ENCODE measurements around the gene INTS14.
A peak's percentile ranks its signal among the peaks of the same experiment; 100 is the strongest.

INTS14 gene

GRCh38 chr15:65577129-65577996, 33.6 kb downstream of the INTS14 start:
- DNase-seq (ENCODE audit: low read depth): no peak
- no peak overlapping the region for H3K4me3 ChIP-seq (ENCODE audit: control insufficient read depth, low read depth, low read length)
- no peak for TF ChIP-seq CTCF (conservative IDR thresholded peaks at IDR 0.05; ENCODE audit: control insufficient read depth, insufficient read depth, low read depth, low read length)

- no peak for TF ChIP-seq CTCF (conservative IDR thresholded peaks at IDR 0.05; ENCODE audit: control insufficient read depth, insufficient read depth, low read depth, low read length)
- no peak overlapping the region for H3K4me3 ChIP-seq (ENCODE audit: control insufficient read depth, low read depth, low read length)
- peak; percentile 58 for DNase-seq (ENCODE audit: low read depth)
Observed at GRCh38 chr15:65576664-65577063, 34.3 kb downstream of the INTS14 start.

- no peak for TF ChIP-seq CTCF (conservative IDR thresholded peaks at IDR 0.05; ENCODE audit: control insufficient read depth, insufficient read depth, low read depth, low read length)
- DNase-seq (ENCODE audit: low read depth): no peak
- no peak overlapping the region for H3K4me3 ChIP-seq (ENCODE audit: control insufficient read depth, low read depth, low read length)
Observed at GRCh38 chr15:65571971-65572370, 39.0 kb downstream of the INTS14 start.

GRCh38 chr15:65569728-65570127, 41.2 kb downstream of the INTS14 start:
- no peak for TF ChIP-seq CTCF (conservative IDR thresholded peaks at IDR 0.05; ENCODE audit: control insufficient read depth, insufficient read depth, low read depth, low read length)
- no peak overlapping the region for H3K4me3 ChIP-seq (ENCODE audit: control insufficient read depth, low read depth, low read length)
- no peak for DNase-seq (ENCODE audit: low read depth)

GRCh38 chr15:65561934-65562333, 49.0 kb downstream of the INTS14 start:
- H3K4me3 ChIP-seq (ENCODE audit: control insufficient read depth, low read depth, low read length): no peak overlapping the region
- DNase-seq (ENCODE audit: low read depth): no peak
- TF ChIP-seq CTCF (conservative IDR thresholded peaks at IDR 0.05; ENCODE audit: control insufficient read depth, insufficient read depth, low read depth, low read length): no peak

GRCh38 chr15:65559941-65560340, 51.0 kb downstream of the INTS14 start:
- TF ChIP-seq CTCF (conservative IDR thresholded peaks at IDR 0.05; ENCODE audit: control insufficient read depth, insufficient read depth, low read depth, low read length): no peak
- H3K4me3 ChIP-seq (ENCODE audit: control insufficient read depth, low read depth, low read length): no peak overlapping the region
- DNase-seq (ENCODE audit: low read depth): no peak
